ENCODE data around the gene SF3A1. TPM values are rescaled to one million over a fixed set of nuclear protein-coding genes. Genes with fewer than 3 reads are reported as not detected.
A peak's percentile ranks its signal among the peaks of the same experiment; 100 is the strongest.

SF3A1 gene
- total and polyA plus RNA-seq, 11 donors = 11.4 to 142 (median 77.4) TPM

- 47 to 57% (median 55%) methylated on average over 5 to 9 of the region's 9 CpGs for WGBS, 4 donors
- ATAC-seq = peak; percentile 13 to 54 (median 42)
- no peaks in the 10 kb centered on the region for H3K27me3 ChIP-seq
- peaks cover 0 to 60% (median 29%) of the 10 kb centered on the region in 9 donors for H3K36me3 ChIP-seq
- peak overlapping the region; percentile 68 to 95 (median 84) for H3K27ac ChIP-seq
- intact Hi-C loops (cut with DNase I) = no loop called here
- H3K4me1 ChIP-seq = peaks cover 19 to 91% (median 72%) of the 10 kb centered on the region in 12 donors
- H3K4me3 ChIP-seq = peak overlapping the region in 1 of 12 donors; percentile 8
- peak; percentile 51 to 78 (median 64) for DNase-seq
- no peaks in the 10 kb centered on the region for H3K9me3 ChIP-seq
- TF ChIP-seq CTCF (IDR thresholded peaks at IDR 0.05) = no peak
- no peak for TF ChIP-seq POLR2A (IDR thresholded peaks at IDR 0.05)
Observed at GRCh38 chr22:30301995-30302809, 54.5 kb downstream of the SF3A1 start.

DNA sequence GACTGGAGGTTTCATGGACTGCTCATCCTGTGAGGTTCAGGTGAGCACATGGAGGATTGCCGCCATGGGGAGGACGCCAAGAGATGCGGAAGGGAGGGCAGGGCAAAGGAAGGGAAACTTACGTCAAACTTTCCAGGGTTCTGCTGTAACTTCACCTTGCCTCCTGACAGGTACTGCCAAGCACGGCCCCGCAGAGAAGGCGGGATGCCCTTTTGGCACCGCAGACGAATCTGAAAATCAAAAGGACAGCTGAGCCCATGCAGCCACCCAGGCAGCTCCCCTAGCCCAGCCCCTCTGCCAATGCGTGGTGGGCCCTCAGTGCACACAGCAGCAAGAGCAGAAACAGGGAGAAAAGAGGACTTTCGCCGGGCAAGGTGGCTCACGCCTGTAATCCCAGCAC is 57.4 kb downstream of the SF3A1 start:
- 94 to 97% (median 96%) methylated on average over 13 of the region's 13 CpGs for WGBS, 4 donors
- TF ChIP-seq CTCF (IDR thresholded peaks at IDR 0.05) (no peak), POLR2A (IDR thresholded peaks at IDR 0.05) (no peak)
- H3K36me3 ChIP-seq = peaks cover 0 to 89% (median 46%) of the 10 kb centered on the region in 9 donors
- intact Hi-C loops (cut with DNase I) = no loop called here
- ATAC-seq (no peak), DNase-seq (no peak)
- H3K4me1 ChIP-seq = peaks cover 8 to 62% (median 44%) of the 10 kb centered on the region in 12 donors
- H3K27ac ChIP-seq = peak overlapping the region in 2 of 12 donors; percentile 1 to 38
- no peaks in the 10 kb centered on the region for H3K9me3 ChIP-seq
- no peak overlapping the region for H3K4me3 ChIP-seq
- no peaks in the 10 kb centered on the region for H3K27me3 ChIP-seq

DNA sequence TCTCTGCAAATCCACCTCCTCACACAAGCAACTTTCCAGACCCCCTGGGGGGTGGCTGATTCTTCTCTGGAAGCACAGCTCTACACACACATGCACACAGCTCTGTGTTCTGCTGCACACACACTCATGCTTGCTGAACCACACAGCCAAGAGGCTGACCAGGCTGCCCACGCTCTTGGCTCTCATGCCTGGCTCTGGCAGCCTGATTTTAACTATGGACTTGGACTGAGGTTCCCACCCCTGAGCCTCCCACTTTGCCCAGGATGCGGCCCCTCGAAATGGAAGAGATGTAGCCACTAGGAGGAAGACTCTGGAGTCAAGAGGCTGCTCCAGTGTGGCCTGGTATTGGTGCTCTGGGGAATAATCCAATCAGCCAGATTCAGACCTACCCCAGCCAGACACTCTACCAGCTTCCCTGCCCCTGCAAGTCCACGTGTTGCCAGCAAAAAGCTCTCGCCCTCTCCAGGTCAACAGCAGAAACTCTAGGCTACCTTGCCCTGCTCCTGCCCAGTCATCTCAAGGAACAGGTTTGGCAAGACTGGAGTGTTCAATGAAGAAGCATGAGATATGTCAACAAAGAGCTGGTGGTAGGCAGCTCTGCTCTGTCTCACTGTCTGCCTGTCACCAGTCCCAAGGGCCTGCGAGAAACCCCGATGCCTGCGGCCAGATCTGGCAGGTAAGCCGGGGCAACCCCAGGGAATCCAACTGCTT is 58.5 kb downstream of the SF3A1 start:
- Histone ChIP-seq H3K36me3 (peaks cover 0 to 92% (median 56%) of the 10 kb centered on the region in 9 donors), H3K4me1 (peaks cover 7 to 50% (median 34%) of the 10 kb centered on the region in 12 donors), H3K9me3 (no peaks in the 10 kb centered on the region), H3K27me3 (no peaks in the 10 kb centered on the region), H3K4me3 (no peak overlapping the region), H3K27ac (peak overlapping the region in 2 of 12 donors; percentile 33 to 38)
- ATAC-seq (peak in 3 of 4 donors; percentile 9 to 13 (median 9)), DNase-seq (no peak)
- TF ChIP-seq CTCF (IDR thresholded peaks at IDR 0.05) (no peak), POLR2A (IDR thresholded peaks at IDR 0.05) (no peak)
- intact Hi-C loops (cut with DNase I) = no loop called here
- 58 to 73% (median 72%) methylated on average over 9 of the region's 9 CpGs for WGBS, 4 donors

Data from heart left ventricle (tissue), 16 donors.